ENCODE results near the gene RBPMS2.

GRCh38 chr15:64738226-64739095 lies 36.9 kb downstream of the RBPMS2 start:
- TF ChIP-seq POLR2A (IDR thresholded peaks at IDR 0.05; ENCODE audit: low read depth, low read length), result no peak
- TF ChIP-seq POLR2AphosphoS5 (IDR thresholded peaks at IDR 0.05; ENCODE audit: low read depth, low read length), result no peak
- no peak for TF ChIP-seq PAX5 (IDR thresholded peaks at IDR 0.05; ENCODE audit: insufficient read depth, low read length, severe bottlenecking)
